ENCODE measurements around the gene LRBA. TPM values are rescaled to one million over a fixed set of nuclear protein-coding genes. Genes with fewer than 3 reads are reported as not detected.

The LRBA gene
- total RNA-seq, 1 experiment from 2014 or later = 55.3 TPM

- Histone ChIP-seq H2BK120ac (ENCODE audit: low read depth, low read length, poor library complexity, severe bottlenecking) (no peak overlapping the region), H3K4me1 (ENCODE audit: insufficient read depth, low read length) (peaks cover 4% of the 10 kb centered on the region; the same call in 1 of the 2 replicates), H3K27ac (ENCODE audit: insufficient read length, low read depth, low read length) (no peak overlapping the region), H3K18ac (ENCODE audit: insufficient read length, low read depth, low read length) (no peak overlapping the region), H4K20me1 (ENCODE audit: control insufficient read depth, insufficient read depth, insufficient read length) (no peaks in the 10 kb centered on the region), H2BK12ac (ENCODE audit: insufficient read length, low read depth, low read length) (no peak overlapping the region), H2BK20ac (ENCODE audit: low read depth, low read length, poor library complexity, severe bottlenecking) (no peak overlapping the region), H3K9me3 (ENCODE audit: control insufficient read depth, low read depth, low read length) (no peaks in the 10 kb centered on the region), H3K14ac (ENCODE audit: insufficient read depth, low read length) (no peak overlapping the region), H2AFZ (ENCODE audit: low read length) (no peak overlapping the region), H4K8ac (replicated peaks; ENCODE audit: insufficient read length, low read depth, low read length) (no peak overlapping the region), H3K79me1 (ENCODE audit: insufficient read depth, low read depth, low read length, poor library complexity, severe bottlenecking) (no peaks in the 10 kb centered on the region), H3K27me3 (ENCODE audit: insufficient read depth, low read length) (no peaks in the 10 kb centered on the region), H2AK5ac (ENCODE audit: insufficient read length, low read length) (no peak overlapping the region), H2BK5ac (ENCODE audit: insufficient read length, low read length) (no peak overlapping the region), H3K4me2 (ENCODE audit: insufficient read depth, insufficient read length, low read length) (no peak overlapping the region), H2BK15ac (ENCODE audit: low read depth, low read length) (no peak overlapping the region), H4K5ac (ENCODE audit: insufficient read length, low read depth, low read length) (no peak overlapping the region), H3K9ac (ENCODE audit: extremely low read depth, insufficient read length, low read length) (no peak overlapping the region), H3K23ac (ENCODE audit: insufficient read length, low read depth, low read length) (no peak overlapping the region), H4K91ac (ENCODE audit: insufficient read length, low read depth, low read length) (no peak overlapping the region), H3T11ph (ENCODE audit: low read length) (no peak overlapping the region), H3K79me2 (ENCODE audit: insufficient read depth, low read length) (no peaks in the 10 kb centered on the region), H3K4ac (ENCODE audit: low read depth, low read length) (no peak overlapping the region), H3K23me2 (ENCODE audit: insufficient read length, low read depth, low read length, poor library complexity, severe bottlenecking) (no peaks in the 10 kb centered on the region), H3K56ac (ENCODE audit: insufficient read length, low read depth, low read length) (no peak overlapping the region)
- peaks cover 19 to 21% of the 10 kb centered on the region in 2 experiments for H3K4me1 Mint-ChIP-seq
- peak overlapping the region in 1 of 2 experiments; percentile 3; a peak in 2 of 5 replicates for H3K4me3 Mint-ChIP-seq
- no peaks in the 10 kb centered on the region for H3K9me3 Mint-ChIP-seq
- no peak for TF ChIP-seq CTCF (conservative IDR thresholded peaks at IDR 0.05)
- no peaks in the 10 kb centered on the region for H3K27me3 Mint-ChIP-seq (ENCODE audit: low read depth)
- no CpG with 5 or more reads among the region's 4 CpGs for WGBS (ENCODE audit: extremely low coverage, insufficient read length, low lambda C conversion rate)
- peak overlapping the region; percentile 14 to 39 (median 19); a peak in 5 of 7 replicates for H3K27ac Mint-ChIP-seq
- peaks cover 0 to 6% (median 5%) of the 10 kb centered on the region in 3 experiments; a peak in 2 of 7 replicates for H3K36me3 Mint-ChIP-seq (ENCODE audit: insufficient read depth in 1 of 3, low read depth in 3 of 3)
- peak; percentile 66 for DNase-seq
These were observed 230.8 kb downstream of the LRBA start for GRCh38 chr4:150784305-150784704.
